ENCODE results near the gene PPIE.
A peak's percentile ranks its signal among the peaks of the same experiment; 100 is the strongest.

Gene PPIE

GRCh38 chr1:39721664-39722063 lies 17.0 kb upstream of the PPIE start:
- DNase-seq = no peak

GRCh38 chr1:39722495-39722894 lies 16.2 kb upstream of the PPIE start:
- no peak for DNase-seq

GRCh38 chr1:39726600-39726999 lies 12.1 kb upstream of the PPIE start:
- no peak for DNase-seq

DNA sequence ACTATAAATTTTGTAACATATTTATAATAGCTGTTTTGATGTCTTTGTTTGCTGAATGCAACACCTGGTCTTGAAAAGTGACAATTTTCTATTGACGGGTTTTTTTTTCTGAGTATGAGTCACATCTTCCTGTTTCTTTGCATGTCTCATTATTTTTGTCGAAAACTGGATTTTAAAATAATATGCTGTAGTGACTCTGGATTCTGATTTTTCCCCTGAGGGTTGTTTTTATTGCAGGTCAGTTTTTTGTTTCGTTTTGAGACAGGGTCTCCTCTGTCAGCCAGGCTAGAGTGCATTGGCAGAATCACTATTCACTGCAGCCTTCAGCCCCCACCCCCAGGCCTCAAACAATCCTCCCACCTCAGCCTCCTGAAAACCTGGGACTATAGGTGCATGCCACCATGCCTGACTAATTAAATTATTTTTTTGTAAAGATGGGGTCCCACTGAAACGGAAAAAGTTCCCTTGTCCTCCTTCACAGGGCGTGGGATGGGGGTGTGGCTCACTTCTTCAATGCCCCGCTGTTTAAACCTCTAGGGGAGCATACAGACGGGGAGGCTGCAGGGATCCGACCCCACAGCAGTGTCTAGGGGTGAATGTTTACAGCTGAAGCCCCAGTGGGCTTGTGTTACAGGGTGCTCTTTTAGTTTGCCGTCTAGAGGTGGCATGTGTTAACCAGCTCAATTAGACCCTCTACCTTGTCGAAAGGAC lies 11.3 kb upstream of the PPIE start:
- DNase-seq = no peak

DNA sequence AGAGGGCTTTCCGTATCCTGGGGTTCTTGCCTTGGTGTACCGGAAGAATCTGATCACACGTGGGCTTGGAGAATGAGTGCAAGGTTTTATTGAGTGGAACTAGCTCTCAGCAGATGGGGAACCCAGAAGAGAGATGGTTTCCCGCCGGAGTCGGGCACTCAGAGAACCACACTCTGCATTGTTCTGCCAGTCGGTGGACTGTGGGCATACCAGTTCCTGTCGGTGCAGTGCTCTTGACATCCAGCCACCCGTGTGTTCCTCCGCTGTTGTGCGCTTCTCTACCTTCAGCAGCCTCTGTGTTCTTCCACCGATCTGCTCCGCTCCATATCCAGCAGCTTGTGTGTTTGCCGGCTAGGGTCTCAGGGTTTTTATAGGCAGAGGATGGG lies 10.8 kb upstream of the PPIE start:
- DNase-seq = no peak

GRCh38 chr1:39729030-39729429 lies 9.7 kb upstream of the PPIE start:
- no peak for DNase-seq

DNA sequence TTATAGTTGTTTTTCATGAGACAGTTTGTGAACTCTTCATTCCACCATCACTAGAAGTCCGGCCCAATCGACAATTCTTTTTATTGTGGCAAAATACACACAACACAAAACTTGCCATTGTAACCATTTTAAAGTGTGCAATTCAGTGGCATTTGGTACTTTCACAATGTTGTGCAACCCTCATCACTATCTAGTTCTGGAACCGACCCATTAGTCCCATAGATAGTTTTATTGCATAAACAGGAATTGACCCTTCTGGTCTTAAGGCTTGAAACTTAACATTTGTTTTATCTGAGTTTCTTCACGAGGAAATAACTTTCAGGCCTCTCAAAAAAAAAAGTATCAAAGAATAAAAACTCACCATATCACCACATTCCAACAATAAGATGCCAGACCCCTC lies 8.8 kb upstream of the PPIE start:
- no peak for DNase-seq

DNA sequence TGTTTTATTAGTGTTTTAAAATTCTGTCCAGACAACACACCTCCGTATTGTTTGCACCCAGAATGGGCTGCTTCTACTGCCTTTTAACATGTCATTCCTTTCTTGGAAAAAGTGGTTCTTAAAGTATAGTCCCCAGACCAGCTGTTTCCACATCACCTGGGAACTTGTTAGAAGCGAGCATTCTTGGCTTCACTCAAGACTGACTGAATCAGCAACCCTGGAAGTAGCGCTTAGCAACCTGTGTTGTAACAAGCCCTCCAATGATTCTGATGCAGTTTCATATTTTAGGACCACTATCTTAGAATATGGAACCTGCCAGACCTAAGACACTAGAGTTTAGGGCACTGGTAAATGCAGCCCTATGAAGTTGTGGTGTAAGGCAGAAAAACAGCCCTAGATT lies 6.0 kb upstream of the PPIE start:
- DNase-seq = no peak

GRCh38 chr1:39733161-39733560 lies 5.5 kb upstream of the PPIE start:
- no peak for DNase-seq

DNA sequence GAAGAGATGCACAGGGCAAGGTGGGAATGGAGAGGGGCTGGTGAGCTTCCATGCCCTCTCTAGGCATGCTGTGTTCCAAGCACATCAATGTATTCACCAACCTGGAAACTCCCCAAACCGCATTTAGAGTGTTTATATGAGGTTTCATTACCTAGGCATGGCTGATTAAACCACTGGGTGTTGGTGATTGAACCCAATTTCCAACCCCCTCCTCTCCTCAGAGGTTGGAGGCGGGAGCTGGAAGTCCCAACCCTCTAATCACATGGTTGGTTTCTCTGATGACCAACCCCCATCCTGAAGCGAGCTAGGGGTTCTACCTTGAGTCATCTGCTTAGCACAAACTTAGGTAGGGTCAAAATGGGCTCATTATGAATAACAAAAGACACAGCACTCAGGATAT lies 3.0 kb upstream of the PPIE start:
- no peak for DNase-seq

DNA sequence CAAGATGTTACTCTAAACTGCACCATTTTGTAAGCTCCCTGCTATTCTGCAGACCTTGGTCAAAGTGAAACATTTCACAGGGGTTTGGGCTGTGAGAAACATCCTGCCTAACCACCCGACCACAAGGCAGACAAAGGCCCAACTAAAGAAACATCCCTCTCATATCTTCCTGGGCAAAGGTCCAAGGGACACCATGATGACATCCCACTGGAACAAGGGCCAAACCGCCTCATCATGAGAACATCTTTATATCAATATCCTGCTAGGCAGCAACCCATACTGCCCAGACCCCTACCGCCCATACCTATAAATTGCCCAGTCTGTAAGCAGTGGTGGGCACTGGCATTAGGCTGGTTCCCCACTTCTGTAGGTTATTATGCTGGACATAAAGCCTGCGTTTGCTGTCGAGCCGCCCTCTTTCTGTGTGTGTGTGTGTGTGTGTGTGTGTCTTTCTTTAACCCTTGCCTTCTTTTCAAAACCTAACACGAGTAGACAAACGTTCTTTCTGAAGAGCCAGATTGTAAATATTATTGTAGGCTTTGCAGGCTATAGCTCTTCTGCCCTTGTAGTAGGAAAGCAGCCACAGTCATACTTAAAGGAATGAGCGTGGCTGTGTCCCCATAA lies 1.0 kb upstream of the PPIE start:
- DNase-seq = peak; percentile 58

GRCh38 chr1:39745016-39745670 lies 6.5 kb downstream of the PPIE start:
- DNase-seq = no peak

GRCh38 chr1:39751595-39751994 lies 12.9 kb downstream of the PPIE start:
- no peak for DNase-seq

DNA sequence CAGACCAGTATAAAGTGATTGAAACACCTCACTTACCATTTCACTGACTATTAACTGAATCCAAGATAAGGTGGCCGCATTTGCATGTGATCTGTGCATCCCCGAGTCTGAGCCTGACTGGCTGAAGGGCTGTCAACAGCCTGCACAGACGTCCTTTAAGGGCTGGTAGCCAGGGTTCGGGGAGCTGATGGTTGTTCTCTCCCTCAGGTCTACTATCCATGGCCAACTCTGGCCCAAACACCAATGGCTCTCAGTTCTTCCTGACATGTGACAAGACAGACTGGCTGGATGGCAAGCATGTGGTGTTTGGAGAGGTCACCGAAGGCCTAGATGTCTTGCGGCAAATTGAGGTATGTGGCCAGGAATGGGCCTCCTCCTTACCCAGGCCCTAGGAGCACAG lies 14.0 kb downstream of the PPIE start:
- DNase-seq = no peak

DNA sequence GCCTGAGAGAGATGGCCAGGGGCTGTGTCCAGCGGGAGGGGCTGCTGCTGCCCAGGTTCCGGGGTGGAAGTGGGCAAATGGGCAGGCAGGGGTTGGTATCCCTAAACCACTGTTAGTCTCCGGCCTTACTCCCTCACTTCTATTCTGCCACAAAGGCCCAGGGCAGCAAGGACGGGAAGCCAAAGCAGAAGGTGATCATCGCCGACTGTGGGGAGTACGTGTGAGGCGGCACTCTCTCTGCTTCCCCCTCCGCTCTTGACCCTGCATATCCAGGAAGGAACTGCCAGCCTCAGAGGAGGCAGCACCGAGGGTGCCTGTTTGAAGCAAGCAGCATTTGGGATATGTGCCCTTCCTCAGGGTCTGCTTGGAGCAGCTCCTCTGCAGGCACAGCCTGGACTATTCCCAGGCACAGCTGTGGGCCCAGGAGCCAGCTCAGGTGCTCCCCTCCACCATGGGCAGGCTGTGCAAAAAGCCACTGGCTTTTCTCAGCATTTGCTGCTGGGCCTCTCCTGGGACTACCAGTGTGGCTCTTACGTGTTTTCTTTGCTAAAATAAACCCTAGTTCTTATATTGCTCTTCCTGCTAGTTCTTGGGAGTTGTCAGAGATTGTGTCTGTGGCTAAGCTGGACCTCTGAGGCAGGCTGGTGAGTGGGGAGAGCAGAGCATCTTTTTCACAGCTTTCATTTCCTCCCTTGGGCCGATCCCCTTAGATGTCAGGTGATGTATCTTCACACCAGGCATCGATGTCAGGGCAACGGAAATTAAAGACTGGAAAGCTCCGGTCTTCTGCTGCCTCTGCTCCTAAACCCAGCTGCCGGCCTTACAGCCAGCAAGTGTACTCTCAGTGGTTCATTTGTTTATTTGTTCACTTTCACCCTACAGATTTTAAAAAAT lies 14.7 kb downstream of the PPIE start:
- DNase-seq = no peak

- DNase-seq = no peak
Measured at GRCh38 chr1:39754026-39754570, 15.4 kb downstream of the PPIE start.

GRCh38 chr1:39754906-39755504 lies 16.3 kb downstream of the PPIE start:
- no peak for DNase-seq

DNA sequence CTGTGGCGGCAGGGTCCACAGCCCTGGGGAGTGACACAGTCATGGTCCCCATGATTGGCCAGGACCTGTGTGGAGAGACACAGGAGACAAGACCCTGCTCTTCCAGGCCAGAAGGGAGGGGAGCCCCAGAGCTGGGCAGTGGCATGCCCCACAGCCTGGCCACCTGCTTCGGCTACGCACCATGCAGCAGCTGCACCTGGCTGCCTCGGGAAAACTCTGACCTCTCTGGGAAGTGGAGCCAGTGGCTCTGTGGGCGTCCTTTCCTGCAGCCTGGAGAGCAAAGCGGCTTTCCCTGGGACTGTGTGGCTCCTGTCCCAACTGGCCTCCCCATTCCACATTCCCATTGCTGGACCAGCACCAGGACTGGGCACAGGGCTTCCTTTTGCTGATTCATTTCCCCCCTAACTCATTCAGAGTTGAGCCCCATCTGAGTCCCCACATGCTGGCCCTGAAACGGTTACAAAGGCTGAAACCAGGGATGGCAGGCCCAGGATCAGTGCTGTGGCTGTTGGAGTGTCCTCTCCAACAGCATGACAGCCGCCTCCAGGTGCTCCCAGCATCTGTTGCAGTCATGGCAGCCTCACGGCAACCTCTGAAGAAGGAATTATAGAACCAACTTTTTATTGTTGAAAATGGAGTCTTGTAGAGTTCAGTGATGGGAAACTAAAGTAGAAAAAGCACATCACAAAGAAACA lies 17.4 kb downstream of the PPIE start:
- DNase-seq = no peak

DNA sequence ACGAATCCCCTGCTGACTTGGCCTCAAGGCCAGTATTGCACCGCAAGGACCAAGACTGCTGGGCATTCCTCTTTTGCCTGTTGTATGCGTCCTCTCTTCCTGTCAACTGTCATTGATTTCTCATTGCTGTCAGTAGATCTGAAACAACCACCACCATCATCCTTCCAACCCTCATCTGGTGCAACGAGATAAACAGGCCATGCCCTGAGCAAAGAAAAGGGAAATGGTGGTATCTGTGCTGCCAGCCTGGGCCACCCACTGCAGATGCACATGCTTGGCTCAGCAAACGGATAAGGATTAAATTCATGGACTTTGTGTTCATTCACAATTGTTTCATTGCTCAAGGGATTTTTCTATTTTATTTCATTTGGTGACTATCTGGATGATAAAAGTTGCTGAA lies 18.8 kb downstream of the PPIE start:
- no peak for DNase-seq

GRCh38 chr1:39758556-39759435 lies 20.1 kb downstream of the PPIE start:
- DNase-seq = no peak

GRCh38 chr1:39759436-39759726 lies 20.7 kb downstream of the PPIE start:
- no peak for DNase-seq
